WTC11 (cell line): ENCODE measurements around the gene TCF7L2. TPM values are rescaled to one million over a fixed set of nuclear protein-coding genes. Genes with fewer than 3 reads are reported as not detected.

Experiments
- ATAC-seq: fragments of 200-7000 bp; cut with Tn5 transposase; 2 replicates; pipeline ENCODE4 v1.10.0; 2021; ENCODE audit warnings: mild to moderate bottlenecking, moderate library complexity
- CTCF ChIA-PET: fragments of 300-600 bp; sonication (Branson Sonifier 250); formaldehyde crosslinking; loops from one replicate; lab custom pipeline; 2021; ENCODE audit warnings: antibody characterized with exemption; lab: Charles Lee
- POLR2A ChIA-PET: fragments of 350-600 bp; sonication (Branson Sonifier 250); formaldehyde crosslinking; loops from one replicate; lab custom pipeline; 2021; ENCODE audit warnings: antibody characterized with exemption; lab: Charles Lee
- DNase-seq: peaks from one replicate; pipeline ENCODE4 v3.0.0; 2021; ENCODE audit warnings: low spot score
- H3K27ac Mint-ChIP-seq: 2 replicates; pipeline ENCODE4 v1.8.0; 2021; ENCODE audit warnings: mixed read lengths
- H3K27me3 Mint-ChIP-seq: 2 replicates; pipeline ENCODE4 v1.8.0; 2021; ENCODE audit warnings: low read depth, mild to moderate bottlenecking, moderate library complexity, mixed read lengths
- H3K36me3 Mint-ChIP-seq: 2 replicates; pipeline ENCODE4 v1.8.0; 2021; ENCODE audit warnings: mixed read lengths
- H3K4me1 Mint-ChIP-seq: 2 replicates; pipeline ENCODE4 v1.8.0; 2022; ENCODE audit warnings: mixed read lengths
- H3K4me3 Mint-ChIP-seq: 2 replicates; pipeline ENCODE4 v1.8.0; 2021; ENCODE audit warnings: mild to moderate bottlenecking, moderate library complexity, mixed read lengths
- H3K9me3 Mint-ChIP-seq: 2 replicates; pipeline ENCODE4 v1.8.0; 2021; ENCODE audit warnings: mixed read lengths
- ATF1 ChIP-seq: sonication (generic); formaldehyde crosslinking; IDR thresholded peaks from 2 replicates; pipeline ENCODE4 v1.8.1; 2023; ENCODE audit warnings: mild to moderate bottlenecking, moderate library complexity, missing genetic modification reagents
- ATF6 ChIP-seq: sonication (generic); formaldehyde crosslinking; IDR thresholded peaks from 2 replicates; pipeline ENCODE4 v1.8.1; 2023; ENCODE audit warnings: mild to moderate bottlenecking, missing genetic modification reagents
- CBFB ChIP-seq: sonication (generic); formaldehyde crosslinking; IDR thresholded peaks from 2 replicates; pipeline ENCODE4 v1.8.1; 2022; ENCODE audit warnings: mild to moderate bottlenecking, low read depth, missing genetic modification reagents
- CREM ChIP-seq: sonication (generic); formaldehyde crosslinking; IDR thresholded peaks from 2 replicates; pipeline ENCODE4 v1.8.1; 2022; ENCODE audit warnings: mild to moderate bottlenecking, missing genetic modification reagents, moderate library complexity
- ELF4 ChIP-seq: sonication (generic); formaldehyde crosslinking; IDR thresholded peaks from 2 replicates; pipeline ENCODE4 v1.8.1; 2022; ENCODE audit warnings: low read depth, mild to moderate bottlenecking, moderate library complexity, missing genetic modification reagents
- ERG ChIP-seq: fragments of 250-450 bp; sonication (Bioruptor Pico); IDR thresholded peaks from 2 replicates; pipeline ENCODE4 v1.8.0; 2021; ENCODE audit warnings: mild to moderate bottlenecking
- ESRRA ChIP-seq: sonication (generic); formaldehyde crosslinking; IDR thresholded peaks from 2 replicates; pipeline ENCODE4 v1.8.1; 2022; ENCODE audit warnings: mild to moderate bottlenecking, missing genetic modification reagents, borderline replicate concordance
- FOXP4 ChIP-seq: sonication (generic); formaldehyde crosslinking; IDR thresholded peaks from 2 replicates; pipeline ENCODE4 v1.8.0; 2022; ENCODE audit warnings: mild to moderate bottlenecking, missing genetic modification reagents
- IRF2 ChIP-seq: sonication (generic); formaldehyde crosslinking; IDR thresholded peaks from 2 replicates; pipeline ENCODE4 v1.8.0; 2022; ENCODE audit warnings: low read depth, missing genetic modification reagents, borderline replicate concordance
- JAZF1 ChIP-seq: fragments of 250-450 bp; sonication (Bioruptor Pico); IDR thresholded peaks from 2 replicates; pipeline ENCODE4 v1.9.0; 2021; ENCODE audit warnings: moderate library complexity, mild to moderate bottlenecking, inconsistent platforms
- NR2C2 ChIP-seq: sonication (generic); formaldehyde crosslinking; IDR thresholded peaks from 2 replicates; pipeline ENCODE4 v1.8.0; 2022; ENCODE audit warnings: mild to moderate bottlenecking, missing genetic modification reagents
- OVOL2 ChIP-seq: fragments of 250-450 bp; sonication (Bioruptor Pico); IDR thresholded peaks from 2 replicates; pipeline ENCODE4 v1.9.0; 2021; ENCODE audit warnings: mild to moderate bottlenecking, borderline replicate concordance
- PRRX2 ChIP-seq: fragments of 250-450 bp; sonication (Bioruptor Pico); IDR thresholded peaks from 2 replicates; pipeline ENCODE4 v1.8.0; 2021; ENCODE audit warnings: mild to moderate bottlenecking
- RELA ChIP-seq: sonication (generic); formaldehyde crosslinking; IDR thresholded peaks from 2 replicates; pipeline ENCODE4 v1.8.1; 2022; ENCODE audit warnings: missing genetic modification reagents, mild to moderate bottlenecking, borderline replicate concordance
- RORB ChIP-seq: fragments of 250-450 bp; sonication (Bioruptor Pico); IDR thresholded peaks from 2 replicates; pipeline ENCODE4 v1.9.0; 2021; ENCODE audit warnings: mild to moderate bottlenecking
- TP53 ChIP-seq: sonication (generic); formaldehyde crosslinking; IDR thresholded peaks from 2 replicates; pipeline ENCODE4 v1.8.1; 2023; ENCODE audit warnings: mild to moderate bottlenecking, missing genetic modification reagents
- ZBTB21 ChIP-seq: sonication (generic); formaldehyde crosslinking; IDR thresholded peaks from 2 replicates; pipeline ENCODE4 v1.8.1; 2023; ENCODE audit warnings: mild to moderate bottlenecking, missing genetic modification reagents, borderline replicate concordance
- ZNF317 ChIP-seq: sonication (generic); formaldehyde crosslinking; IDR thresholded peaks from 2 replicates; pipeline ENCODE4 v1.8.1; 2023; ENCODE audit warnings: low read depth, mild to moderate bottlenecking, moderate library complexity, missing genetic modification reagents, borderline replicate concordance
- total RNA-seq: library from RNA; stranded (reverse); gene quantifications from 3 replicates; pipeline ENCODE4 v1.2.3, GENCODE V29; 2021
- TF ChIP-seq, protein P1 (sequence below): sonication (generic); formaldehyde crosslinking; IDR thresholded peaks from 2 replicates; pipeline ENCODE4 v1.8.0; 2022; ENCODE audit warnings: mild to moderate bottlenecking, missing genetic modification reagents
- TF ChIP-seq, protein P2 (sequence below): fragments of 200-600 bp; IDR thresholded peaks from 2 replicates; pipeline ENCODE4 v1.8.0; 2022; ENCODE audit warnings: antibody characterized with exemption
- TF ChIP-seq, protein P3 (sequence below): sonication (generic); formaldehyde crosslinking; IDR thresholded peaks from 2 replicates; pipeline ENCODE4 v1.8.0; 2022; ENCODE audit warnings: missing genetic modification reagents
- TF ChIP-seq, protein P4 (sequence below): sonication (generic); formaldehyde crosslinking; IDR thresholded peaks from 2 replicates; pipeline ENCODE4 v1.8.1; 2023; ENCODE audit warnings: mild to moderate bottlenecking, missing genetic modification reagents, moderate library complexity

Gene TCF7L2
- total RNA-seq, 1 experiment from 2014 or later, result 44.5 TPM

GRCh38 chr10:112915590-112916572, 34.2 kb upstream of the TCF7L2 start:
- Mint-ChIP-seq H3K36me3 (no peaks in the 10 kb centered on the region), H3K27me3 (peaks cover 81% of the 10 kb centered on the region), H3K9me3 (no peaks in the 10 kb centered on the region), H3K4me1 (peaks cover 61% of the 10 kb centered on the region), H3K4me3 (no peak overlapping the region), H3K27ac (no peak overlapping the region)
- DNase-seq (peak; percentile 28), ATAC-seq (peak; percentile 80)
- TF ChIP-seq IRF2 (CRISPR knock-in tag), result no peak
- no peak for TF ChIP-seq JAZF1 (CRISPR knock-in tag)
- no peak for TF ChIP-seq ATF6 (CRISPR knock-in tag)
- TF ChIP-seq RELA, result no peak
- TF ChIP-seq ESRRA, result no peak
- TF ChIP-seq, protein P1, sequence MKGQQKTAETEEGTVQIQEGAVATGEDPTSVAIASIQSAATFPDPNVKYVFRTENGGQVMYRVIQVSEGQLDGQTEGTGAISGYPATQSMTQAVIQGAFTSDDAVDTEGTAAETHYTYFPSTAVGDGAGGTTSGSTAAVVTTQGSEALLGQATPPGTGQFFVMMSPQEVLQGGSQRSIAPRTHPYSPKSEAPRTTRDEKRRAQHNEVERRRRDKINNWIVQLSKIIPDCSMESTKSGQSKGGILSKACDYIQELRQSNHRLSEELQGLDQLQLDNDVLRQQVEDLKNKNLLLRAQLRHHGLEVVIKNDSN, result no peak
- TF ChIP-seq CBFB (CRISPR knock-in tag), result no peak
- no peak for TF ChIP-seq CREM (CRISPR knock-in tag)
- no peak for TF ChIP-seq PRRX2 (CRISPR knock-in tag)
- TF ChIP-seq, protein P2, sequence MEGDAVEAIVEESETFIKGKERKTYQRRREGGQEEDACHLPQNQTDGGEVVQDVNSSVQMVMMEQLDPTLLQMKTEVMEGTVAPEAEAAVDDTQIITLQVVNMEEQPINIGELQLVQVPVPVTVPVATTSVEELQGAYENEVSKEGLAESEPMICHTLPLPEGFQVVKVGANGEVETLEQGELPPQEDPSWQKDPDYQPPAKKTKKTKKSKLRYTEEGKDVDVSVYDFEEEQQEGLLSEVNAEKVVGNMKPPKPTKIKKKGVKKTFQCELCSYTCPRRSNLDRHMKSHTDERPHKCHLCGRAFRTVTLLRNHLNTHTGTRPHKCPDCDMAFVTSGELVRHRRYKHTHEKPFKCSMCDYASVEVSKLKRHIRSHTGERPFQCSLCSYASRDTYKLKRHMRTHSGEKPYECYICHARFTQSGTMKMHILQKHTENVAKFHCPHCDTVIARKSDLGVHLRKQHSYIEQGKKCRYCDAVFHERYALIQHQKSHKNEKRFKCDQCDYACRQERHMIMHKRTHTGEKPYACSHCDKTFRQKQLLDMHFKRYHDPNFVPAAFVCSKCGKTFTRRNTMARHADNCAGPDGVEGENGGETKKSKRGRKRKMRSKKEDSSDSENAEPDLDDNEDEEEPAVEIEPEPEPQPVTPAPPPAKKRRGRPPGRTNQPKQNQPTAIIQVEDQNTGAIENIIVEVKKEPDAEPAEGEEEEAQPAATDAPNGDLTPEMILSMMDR, result no peak
- ChIA-PET CTCF (no interaction called here), POLR2A (no interaction called here)

DNA sequence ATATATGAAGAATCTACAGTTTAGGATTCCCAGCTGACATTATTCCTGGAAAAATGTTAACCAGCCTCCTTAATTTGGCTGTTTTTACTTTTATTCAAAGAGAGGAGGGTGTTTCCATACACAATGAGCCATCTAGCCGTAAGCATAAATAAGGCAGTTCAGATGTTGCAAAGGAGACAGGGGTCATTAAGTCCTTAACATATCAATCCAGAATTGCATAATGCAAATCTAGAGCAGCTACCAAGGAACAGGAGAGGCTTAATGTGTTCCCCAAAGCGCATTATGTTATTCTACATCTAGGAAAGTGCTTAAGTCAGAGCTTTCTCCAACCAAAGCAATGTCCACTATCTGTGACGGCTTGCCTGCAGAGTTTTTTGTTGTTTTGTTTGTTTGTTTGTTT, 32.4 kb upstream of the TCF7L2 start:
- ATAC-seq (no peak), DNase-seq (no peak)
- Mint-ChIP-seq H3K9me3 (no peaks in the 10 kb centered on the region), H3K4me1 (peaks cover 47% of the 10 kb centered on the region), H3K4me3 (no peak overlapping the region), H3K27ac (no peak overlapping the region), H3K36me3 (no peaks in the 10 kb centered on the region), H3K27me3 (peaks cover 80% of the 10 kb centered on the region)
- ChIA-PET CTCF (interaction anchor here (0.7 kb wide), 1 partner anchor 493 kb away, joined by 5 read pairs; no protein-coding TSS in a partner anchor), POLR2A (interaction anchor here (0.7 kb wide), 1 partner anchor 631 kb away, joined by 6 read pairs; no protein-coding TSS in a partner anchor)
- TF ChIP-seq RORB (CRISPR knock-in tag) (no peak), ATF1 (CRISPR knock-in tag) (no peak), ZNF317 (CRISPR knock-in tag) (no peak), TP53 (CRISPR knock-in tag) (no peak), ERG (CRISPR knock-in tag) (no peak), ZBTB21 (CRISPR knock-in tag) (no peak), CREM (CRISPR knock-in tag) (no peak), FOXP4 (no peak), NR2C2 (CRISPR knock-in tag) (no peak), ELF4 (CRISPR knock-in tag) (no peak), OVOL2 (no peak)
- TF ChIP-seq, protein P3, sequence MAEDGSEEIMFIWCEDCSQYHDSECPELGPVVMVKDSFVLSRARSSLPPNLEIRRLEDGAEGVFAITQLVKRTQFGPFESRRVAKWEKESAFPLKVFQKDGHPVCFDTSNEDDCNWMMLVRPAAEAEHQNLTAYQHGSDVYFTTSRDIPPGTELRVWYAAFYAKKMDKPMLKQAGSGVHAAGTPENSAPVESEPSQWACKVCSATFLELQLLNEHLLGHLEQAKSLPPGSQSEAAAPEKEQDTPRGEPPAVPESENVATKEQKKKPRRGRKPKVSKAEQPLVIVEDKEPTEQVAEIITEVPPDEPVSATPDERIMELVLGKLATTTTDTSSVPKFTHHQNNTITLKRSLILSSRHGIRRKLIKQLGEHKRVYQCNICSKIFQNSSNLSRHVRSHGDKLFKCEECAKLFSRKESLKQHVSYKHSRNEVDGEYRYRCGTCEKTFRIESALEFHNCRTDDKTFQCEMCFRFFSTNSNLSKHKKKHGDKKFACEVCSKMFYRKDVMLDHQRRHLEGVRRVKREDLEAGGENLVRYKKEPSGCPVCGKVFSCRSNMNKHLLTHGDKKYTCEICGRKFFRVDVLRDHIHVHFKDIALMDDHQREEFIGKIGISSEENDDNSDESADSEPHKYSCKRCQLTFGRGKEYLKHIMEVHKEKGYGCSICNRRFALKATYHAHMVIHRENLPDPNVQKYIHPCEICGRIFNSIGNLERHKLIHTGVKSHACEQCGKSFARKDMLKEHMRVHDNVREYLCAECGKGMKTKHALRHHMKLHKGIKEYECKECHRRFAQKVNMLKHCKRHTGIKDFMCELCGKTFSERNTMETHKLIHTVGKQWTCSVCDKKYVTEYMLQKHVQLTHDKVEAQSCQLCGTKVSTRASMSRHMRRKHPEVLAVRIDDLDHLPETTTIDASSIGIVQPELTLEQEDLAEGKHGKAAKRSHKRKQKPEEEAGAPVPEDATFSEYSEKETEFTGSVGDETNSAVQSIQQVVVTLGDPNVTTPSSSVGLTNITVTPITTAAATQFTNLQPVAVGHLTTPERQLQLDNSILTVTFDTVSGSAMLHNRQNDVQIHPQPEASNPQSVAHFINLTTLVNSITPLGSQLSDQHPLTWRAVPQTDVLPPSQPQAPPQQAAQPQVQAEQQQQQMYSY (CRISPR knock-in tag), result no peak
- TF ChIP-seq, protein P4, sequence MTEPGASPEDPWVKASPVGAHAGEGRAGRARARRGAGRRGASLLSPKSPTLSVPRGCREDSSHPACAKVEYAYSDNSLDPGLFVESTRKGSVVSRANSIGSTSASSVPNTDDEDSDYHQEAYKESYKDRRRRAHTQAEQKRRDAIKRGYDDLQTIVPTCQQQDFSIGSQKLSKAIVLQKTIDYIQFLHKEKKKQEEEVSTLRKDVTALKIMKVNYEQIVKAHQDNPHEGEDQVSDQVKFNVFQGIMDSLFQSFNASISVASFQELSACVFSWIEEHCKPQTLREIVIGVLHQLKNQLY (CRISPR knock-in tag), result no peak
